Activated naive CD4-positive, alpha-beta T cell treated with anti-CD3 and anti-CD28 coated beads, Interleukin-2, amount 50 U/mL, for 16 hours (primary cell): ENCODE results near the gene SYNGAP1.
A peak's percentile ranks its signal among the peaks of the same experiment; 100 is the strongest.
"Not testable (repeated sequence)": the region's sequence is repeated elsewhere in the genome, so short reads cannot be mapped to it uniquely, and the experiment has no call there.

Experiments used
- DNase-seq: peaks from one replicate; pipeline ENCODE4 v3.0.0-alpha.2; 2020

Gene SYNGAP1

GRCh38 chr6:33419580-33420490, at the start of gene SYNGAP1:
SYNGAP1 (plus strand) TSS chr6:33420065; CDS start chr6:33420265, 200 bp downstream.
- DNase-seq: peak; percentile 68

DNA sequence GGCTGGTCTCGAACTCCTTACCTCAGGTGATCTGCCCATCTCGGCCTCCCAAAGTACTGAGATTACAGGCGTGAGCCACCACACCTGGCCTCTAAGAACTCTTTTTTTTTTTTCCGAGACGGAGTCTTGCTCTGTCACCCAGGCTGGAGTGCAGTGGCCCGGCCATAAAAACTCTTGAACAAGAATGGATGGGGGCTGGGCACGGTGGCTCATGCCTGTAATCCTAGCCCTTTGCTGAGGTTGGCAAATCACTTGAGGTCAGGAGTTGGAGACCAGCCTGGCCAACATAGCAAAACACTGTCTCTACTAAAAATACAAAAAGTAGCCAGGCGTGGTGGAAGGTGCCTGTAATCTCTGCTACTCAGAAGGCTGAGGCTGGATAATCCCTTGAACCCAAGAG, 48.0 kb upstream of the SYNGAP1 start:
- DNase-seq: not testable (repeated sequence)

GRCh38 chr6:33372526-33373123, 47.2 kb upstream of the SYNGAP1 start:
- no peak for DNase-seq

GRCh38 chr6:33373960-33374910, 45.6 kb upstream of the SYNGAP1 start:
- DNase-seq: no peak

- no peak for DNase-seq
Observed at GRCh38 chr6:33375143-33375671, 44.7 kb upstream of the SYNGAP1 start.

DNA sequence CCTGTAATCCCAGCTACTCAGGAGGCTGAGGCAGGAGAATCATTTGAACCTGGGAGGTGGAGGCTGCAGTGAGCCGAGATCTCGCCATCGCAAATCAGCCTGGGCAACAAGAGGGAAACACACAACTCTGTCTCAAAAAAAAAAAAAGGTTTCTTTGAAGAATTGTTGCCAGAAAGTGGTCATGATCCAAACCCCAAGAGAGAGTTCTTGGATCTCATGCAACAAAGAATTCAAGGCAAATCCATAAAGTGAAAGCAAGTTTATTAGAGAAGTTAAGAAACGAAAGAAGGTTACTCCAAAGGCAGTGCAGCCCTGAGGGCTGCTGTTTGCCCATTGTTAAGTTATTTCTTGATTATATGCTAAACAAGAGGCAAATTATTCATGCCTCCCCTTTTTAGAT, 42.7 kb upstream of the SYNGAP1 start:
- DNase-seq: no peak

DNA sequence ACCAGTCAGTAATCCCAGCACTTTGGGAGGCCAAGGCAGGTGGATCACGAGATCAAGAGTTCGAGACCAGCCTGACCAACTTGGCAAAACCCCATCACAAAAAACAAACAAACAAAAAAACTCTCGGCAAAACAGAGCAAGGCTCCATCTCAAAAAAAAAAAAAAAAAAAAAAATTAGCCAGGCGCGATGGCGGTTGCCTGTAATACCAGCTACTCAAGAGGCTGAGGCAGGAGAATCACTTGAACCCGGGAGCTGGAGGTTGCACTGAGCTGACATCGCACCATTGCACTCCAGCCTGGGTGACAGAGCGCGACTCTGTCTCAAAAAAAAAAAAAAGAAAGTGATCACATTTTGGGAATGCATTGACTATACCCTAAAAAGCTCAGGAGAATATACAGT, 40.7 kb upstream of the SYNGAP1 start:
- not testable (repeated sequence) for DNase-seq

GRCh38 chr6:33380272-33380981, 39.4 kb upstream of the SYNGAP1 start:
- DNase-seq: no peak

DNA sequence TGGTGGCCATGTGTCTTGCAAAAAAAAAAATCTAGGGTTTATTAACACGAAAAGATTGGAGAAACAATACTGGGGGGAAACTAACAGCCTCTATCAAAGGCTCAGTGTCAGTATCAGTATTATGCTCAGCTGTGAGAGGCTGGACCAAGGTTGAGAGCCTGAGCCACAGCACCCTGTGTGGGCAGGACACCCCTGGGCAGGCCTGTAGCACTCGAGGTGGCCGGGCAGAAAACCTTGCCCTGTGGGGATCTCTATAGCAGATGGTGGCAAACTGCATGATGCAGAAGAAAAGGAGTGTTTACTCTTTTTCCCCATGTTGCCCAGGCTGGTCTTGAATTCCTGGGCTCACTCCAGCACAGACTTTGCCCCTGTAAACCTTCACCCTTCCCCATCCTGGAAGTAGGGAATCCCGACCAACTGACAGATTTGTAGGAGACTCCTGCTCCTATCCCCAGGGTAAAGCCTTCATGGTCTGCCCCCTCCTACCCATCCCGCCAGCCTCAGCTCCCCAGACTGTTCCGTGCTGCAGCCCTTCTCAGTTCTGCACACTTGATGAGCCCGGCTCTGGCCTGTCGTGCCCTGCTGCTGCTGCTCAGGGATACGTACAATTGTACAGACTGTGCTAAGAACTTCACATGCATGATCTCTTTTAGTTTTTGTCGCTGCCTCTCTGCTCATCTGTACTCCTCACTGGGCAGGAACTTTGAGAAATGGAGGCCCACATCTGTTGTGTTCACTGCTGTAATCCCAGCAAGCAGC, 36.3 kb upstream of the SYNGAP1 start:
- no peak for DNase-seq

DNA sequence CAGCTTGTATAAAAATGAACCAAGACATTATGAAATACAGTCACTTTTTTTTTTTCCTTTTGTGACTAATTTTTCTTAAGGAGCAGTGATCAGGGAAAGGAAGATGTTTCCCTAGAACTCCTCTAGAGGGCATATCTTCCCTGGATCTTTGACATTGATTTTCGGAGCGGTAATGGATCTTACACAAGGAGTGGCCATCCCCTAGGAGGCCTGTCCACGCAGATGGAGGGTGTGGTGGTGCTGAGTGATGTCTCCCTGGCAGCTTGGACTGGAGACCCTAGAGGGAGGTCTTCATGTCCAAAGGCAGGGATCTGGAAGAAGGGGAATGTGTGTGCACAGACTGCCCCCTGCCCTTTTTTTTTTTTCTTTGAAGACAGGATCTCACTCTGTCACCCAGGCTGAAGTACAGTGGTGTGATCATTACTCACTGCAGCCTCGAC, 35.3 kb upstream of the SYNGAP1 start:
- no peak for DNase-seq

DNA sequence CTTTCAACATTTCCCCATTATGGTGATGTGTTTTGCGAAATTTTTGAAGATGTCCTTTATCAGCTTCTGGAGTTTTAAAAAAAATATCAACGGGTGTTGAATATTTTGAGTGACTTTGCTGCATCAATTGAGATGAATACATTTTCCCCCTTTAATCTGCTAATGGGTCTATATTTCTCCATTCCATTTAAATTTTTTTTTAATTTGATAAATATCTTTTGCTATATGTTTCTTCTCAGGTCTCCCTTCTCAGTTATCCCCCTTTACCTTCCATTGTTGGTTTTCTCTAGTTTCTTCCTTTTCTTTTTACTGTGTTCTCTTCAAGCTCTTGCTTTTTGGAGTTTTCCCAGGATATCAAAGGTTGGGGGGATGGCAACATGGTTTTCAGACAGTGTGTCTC, 29.7 kb upstream of the SYNGAP1 start:
- no peak for DNase-seq

- DNase-seq: no peak
Observed at GRCh38 chr6:33390767-33391277, 29.0 kb upstream of the SYNGAP1 start.

GRCh38 chr6:33391278-33391921, 28.5 kb upstream of the SYNGAP1 start, which contains the start of gene KIFC1:
KIFC1 (plus strand) TSS chr6:33391823; CDS start chr6:33391986, 163 bp downstream.
- peak; percentile 98 for DNase-seq

DNA sequence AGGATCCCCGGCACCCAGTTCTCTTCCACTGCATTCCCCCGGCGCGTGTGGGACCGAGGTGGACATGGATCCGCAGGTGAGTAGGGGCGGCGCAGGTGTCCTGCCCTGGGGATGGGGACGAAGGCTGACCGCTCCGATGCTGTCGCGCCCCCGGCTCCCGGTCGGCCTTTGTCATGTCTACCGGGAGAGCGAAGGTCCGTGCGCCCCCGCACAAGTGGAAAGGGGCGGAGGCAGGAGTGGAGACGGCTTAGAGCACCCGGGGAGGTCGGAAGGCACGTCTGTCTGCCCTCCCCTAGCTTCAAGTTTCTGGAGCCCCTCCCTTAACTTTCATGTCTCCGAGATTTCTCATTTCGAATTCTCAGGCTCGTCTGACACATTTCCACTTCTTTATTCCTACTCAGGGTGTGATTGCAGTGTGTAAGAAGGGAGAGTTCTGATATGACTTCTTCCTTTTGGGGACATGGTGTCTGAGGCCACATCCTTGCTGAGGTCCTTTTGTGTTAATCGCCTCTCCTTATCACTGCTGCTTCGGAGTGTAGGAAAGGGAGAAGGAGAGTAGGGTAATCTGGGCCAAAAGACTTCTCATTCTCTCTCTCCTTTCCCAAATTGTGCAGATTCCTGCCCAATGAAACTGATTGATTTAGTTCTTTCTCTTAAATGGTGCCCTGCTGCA, 27.8 kb upstream of the SYNGAP1 start:
- DNase-seq: no peak

DNA sequence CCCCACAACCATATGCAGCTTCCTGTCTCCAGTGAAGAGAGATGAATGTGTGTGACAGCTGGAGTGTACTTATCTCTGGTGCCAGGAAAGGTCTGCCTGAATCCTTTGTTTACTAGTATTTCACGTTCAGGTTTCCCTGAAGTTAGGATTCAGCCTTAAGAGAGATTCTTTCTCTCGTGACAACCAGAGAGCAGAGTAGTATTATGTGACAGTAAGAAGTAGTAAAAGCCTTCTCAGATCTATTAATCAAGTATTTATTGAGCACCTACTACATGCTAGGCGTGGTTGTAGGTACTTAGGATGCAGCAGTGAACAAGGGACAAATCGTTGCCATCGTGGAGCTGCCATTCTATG, 27.3 kb upstream of the SYNGAP1 start:
- DNase-seq: no peak

GRCh38 chr6:33392979-33393378, 26.9 kb upstream of the SYNGAP1 start:
- DNase-seq: no peak

DNA sequence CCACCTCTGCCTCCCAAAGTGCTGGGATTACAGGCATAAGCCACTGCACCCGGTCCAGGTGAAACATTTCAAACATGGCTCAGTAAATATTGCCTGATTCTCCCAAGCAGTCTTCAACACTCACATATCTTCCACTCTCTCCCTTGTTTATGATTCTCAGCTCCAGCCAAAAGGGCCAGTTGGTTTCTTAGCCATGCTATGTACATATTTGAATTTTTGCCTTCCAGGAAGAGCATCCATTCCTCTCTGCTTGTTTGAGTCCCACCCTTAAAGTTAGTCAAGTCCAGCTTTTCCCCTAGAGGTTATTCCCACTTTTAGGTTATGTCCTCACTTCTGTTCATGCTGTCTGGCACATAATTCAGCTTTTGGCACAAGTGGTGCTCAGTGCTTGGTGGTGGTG, 22.3 kb upstream of the SYNGAP1 start:
- DNase-seq: no peak

- not testable (repeated sequence) for DNase-seq
Observed at GRCh38 chr6:33398601-33399000, 21.3 kb upstream of the SYNGAP1 start.

DNA sequence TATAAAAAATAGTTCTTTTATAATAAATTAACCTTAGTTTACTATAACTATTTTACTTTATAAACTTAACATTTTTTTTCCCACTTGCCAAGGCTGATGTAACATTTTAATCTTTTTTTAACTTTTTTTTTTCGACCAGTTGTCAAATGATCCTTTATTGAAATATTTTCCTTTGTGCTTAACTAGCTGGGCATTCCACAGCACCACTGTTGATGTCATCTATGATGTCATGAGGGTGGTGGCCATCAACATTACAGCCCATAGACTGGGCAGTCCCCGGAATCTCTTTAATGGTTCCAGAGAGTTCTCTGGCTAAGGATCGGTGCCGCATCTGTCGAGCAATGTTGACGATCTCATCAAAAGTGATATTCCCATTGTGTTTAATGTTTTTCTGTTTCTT, 20.0 kb upstream of the SYNGAP1 start:
- not testable (repeated sequence) for DNase-seq

DNA sequence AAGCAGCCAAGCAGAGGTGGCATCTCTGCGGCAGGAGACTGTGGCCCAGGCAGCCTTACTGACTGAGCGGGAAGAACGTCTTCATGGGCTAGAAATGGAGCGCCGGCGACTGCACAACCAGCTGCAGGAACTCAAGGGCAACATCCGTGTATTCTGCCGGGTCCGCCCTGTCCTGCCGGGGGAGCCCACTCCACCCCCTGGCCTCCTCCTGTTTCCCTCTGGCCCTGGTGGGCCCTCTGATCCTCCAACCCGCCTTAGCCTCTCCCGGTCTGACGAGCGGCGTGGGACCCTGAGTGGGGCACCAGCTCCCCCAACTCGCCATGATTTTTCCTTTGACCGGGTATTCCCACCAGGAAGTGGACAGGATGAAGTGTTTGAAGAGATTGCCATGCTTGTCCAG, 15.0 kb upstream of the SYNGAP1 start:
- DNase-seq: no peak
